Liver (tissue), 9 donors: ENCODE results near the gene SYDE2. TPM values are rescaled to one million over a fixed set of nuclear protein-coding genes. Genes with fewer than 3 reads are reported as not detected.

Source experiments
- DNase-seq: peaks from one replicate; pipeline ENCODE4 v3.0.0-alpha.2; 2017; ENCODE audit warnings: low spot score
- H3K27ac ChIP-seq, 2 donors: one replicate each; pipeline ENCODE4 v1.7.0; 2013; ENCODE audit warnings: inconsistent platforms in 2 of 2, low read length in 2 of 2, control low read depth in 1 of 2, low read depth in 1 of 2, mild to moderate bottlenecking in 1 of 2
- H3K27me3 ChIP-seq, 4 donors: one replicate each; pipeline versions ENCODE4 v1.6.1 to v1.7.0; 2013; ENCODE audit warnings: low read length in 3 of 4, inconsistent platforms in 1 of 4, mild to moderate bottlenecking in 1 of 4, moderate library complexity in 1 of 4; ENCODE audit not compliant: control insufficient read depth in 4 of 4, insufficient read depth in 4 of 4
- H3K36me3 ChIP-seq, 4 donors: one replicate each; pipeline versions ENCODE4 v1.6.1 to v1.7.0; 2013; ENCODE audit warnings: low read length in 3 of 4, mild to moderate bottlenecking in 3 of 4, low read depth in 1 of 4, moderate library complexity in 1 of 4; ENCODE audit not compliant: control insufficient read depth in 4 of 4, insufficient read depth in 3 of 4
- H3K4me1 ChIP-seq, 4 donors: one replicate each; pipeline versions ENCODE4 v1.6.1 to v1.7.0; 2013; ENCODE audit warnings: low read length in 3 of 4, mild to moderate bottlenecking in 3 of 4, moderate library complexity in 1 of 4; ENCODE audit not compliant: control insufficient read depth in 4 of 4, insufficient read depth in 4 of 4
- H3K4me3 ChIP-seq, 3 donors: one replicate each; pipeline versions ENCODE4 v1.6.1 to v1.7.0; 2013; ENCODE audit warnings: low read length in 3 of 3, control low read depth in 1 of 3, low read depth in 1 of 3, mild to moderate bottlenecking in 1 of 3
- H3K9ac ChIP-seq, 2 donors: one replicate each; pipeline ENCODE4 v1.7.0; 2013; ENCODE audit warnings: low read length in 2 of 2, mild to moderate bottlenecking in 2 of 2, moderate library complexity in 2 of 2, control low read depth in 1 of 2, low read depth in 1 of 2
- H3K9me3 ChIP-seq, 4 donors: one replicate each; pipeline versions ENCODE4 v1.6.1 to v1.7.0; 2013; ENCODE audit warnings: low read length in 3 of 4; ENCODE audit not compliant: control insufficient read depth in 4 of 4
- ATF3 ChIP-seq: IDR thresholded peaks from 2 replicates; pipeline ENCODE4 v1.6.1; 2016; ENCODE audit warnings: antibody characterized with exemption
- CTCF ChIP-seq: fragments of 150-350 bp; IDR thresholded peaks from 2 replicates; pipeline ENCODE4 v1.5.1; 2017; ENCODE audit warnings: improper control_type of control experiment, low read depth, low read length; ENCODE audit not compliant: missing input control
- EGR1 ChIP-seq, 2 donors: IDR thresholded peaks; 2 replicates each; pipeline ENCODE4 v1.6.1; 2016 to 2018; ENCODE audit warnings: antibody characterized with exemption in 2 of 2, low read depth in 2 of 2
- FOXA1 ChIP-seq: IDR thresholded peaks from 2 replicates; pipeline ENCODE4 v1.6.1; 2016; ENCODE audit warnings: antibody characterized with exemption
- FOXA2 ChIP-seq: IDR thresholded peaks from 2 replicates; pipeline ENCODE4 v1.6.1; 2016; ENCODE audit warnings: antibody characterized with exemption
- GABPA ChIP-seq, 2 donors: IDR thresholded peaks in 1 of 2; conservative IDR thresholded peaks in 1 of 2; 2 replicates each; pipeline ENCODE4 v1.6.1; 2016; ENCODE audit warnings: antibody characterized with exemption in 2 of 2, mild to moderate bottlenecking in 1 of 2, moderate library complexity in 1 of 2
- HNF4A ChIP-seq, 2 donors: conservative IDR thresholded peaks; 2 replicates each; pipeline ENCODE4 v1.6.1; 2016; ENCODE audit warnings: antibody characterized with exemption in 2 of 2, mild to moderate bottlenecking in 2 of 2
- HNF4G ChIP-seq: IDR thresholded peaks from 2 replicates; pipeline ENCODE4 v1.6.1; 2016; ENCODE audit warnings: antibody characterized with exemption
- JUND ChIP-seq, 2 donors: IDR thresholded peaks; 2 replicates each; pipeline ENCODE4 v1.6.1; 2016; ENCODE audit warnings: antibody characterized with exemption in 2 of 2
- NR2F2 ChIP-seq: IDR thresholded peaks from 2 replicates; pipeline ENCODE4 v1.6.1; 2016; ENCODE audit warnings: antibody characterized with exemption
- RAD21 ChIP-seq, 2 donors: IDR thresholded peaks; 2 replicates each; pipeline ENCODE4 v1.6.1; 2016; ENCODE audit warnings: antibody characterized with exemption in 2 of 2, mild to moderate bottlenecking in 2 of 2
- RXRA ChIP-seq, 2 donors: IDR thresholded peaks; 2 replicates each; pipeline ENCODE4 v1.6.1; 2017 to 2018; ENCODE audit warnings: antibody characterized with exemption in 2 of 2, mild to moderate bottlenecking in 1 of 2
- SP1 ChIP-seq: IDR thresholded peaks from 2 replicates; pipeline ENCODE4 v1.6.1; 2018; ENCODE audit warnings: antibody characterized with exemption, mild to moderate bottlenecking
- WGBS: extraction: QIAGEN DNeasy Blood & Tissue Kit; methylation state at CpG from one replicate; pipeline ENCODE4 v1.1.7; 2013; 5-methylcytosine and 5-hydroxymethylcytosine counted together
- polyA plus RNA-seq, 2 donors: library from polyadenylated mRNA; stranded (reverse) in 1 of 2; unstranded in 1 of 2; fragments of 200-250 nt in 1 of 2; fragments of >200 nt in 1 of 2; fragmentation: Nextera tagmentation in 1 of 2; extraction: Ambion mirVana in 1 of 2; gene quantifications; one replicate each; pipeline versions ENCODE4 v1.2.1 to v1.2.3, GENCODE V29; 2013 to 2015
- total RNA-seq, 2 donors: library from RNA; depleted of rRNA; stranded (reverse); fragments of >200 nt; gene quantifications; one replicate each; pipeline ENCODE4 v1.2.3, GENCODE V29; 2014
- TF ChIP-seq, protein P1 (sequence below): IDR thresholded peaks from 2 replicates; pipeline ENCODE4 v1.6.1; 2016; ENCODE audit warnings: antibody characterized with exemption, mild to moderate bottlenecking
- TF ChIP-seq, protein P2 (sequence below): IDR thresholded peaks from 2 replicates; pipeline ENCODE4 v1.6.1; 2016; ENCODE audit warnings: antibody characterized with exemption
- donor health status: healthy.
- donor health status: healthy.
- donor health status: healthy.
- donor health status: healthy.
- donor health status: healthy.

Gene SYDE2
- total and polyA plus RNA-seq, 4 donors, result 1.3 to 11.5 (median 3.7) TPM

DNA sequence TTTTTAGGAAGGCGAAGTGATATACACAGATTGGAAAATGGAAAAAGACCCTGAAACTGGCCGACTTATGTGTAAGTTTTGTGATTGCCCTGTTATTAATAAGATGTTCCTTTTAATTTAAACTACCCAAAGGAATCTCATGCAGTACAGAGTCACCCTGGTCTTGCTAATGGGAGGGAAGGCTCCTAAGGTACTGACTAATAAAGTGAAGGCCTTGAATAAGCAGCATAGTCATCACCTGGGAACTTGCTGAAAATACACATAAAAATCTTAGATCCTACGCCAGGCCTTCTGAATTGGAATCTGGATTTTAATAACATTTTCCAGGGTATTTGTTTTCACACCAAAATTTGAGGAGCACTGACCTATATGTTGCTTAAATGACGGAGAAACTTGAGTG is 79.1 kb downstream of the SYDE2 start:
- DNase-seq, result no peak
- Histone ChIP-seq H3K36me3 (no peaks in the 10 kb centered on the region), H3K27me3 (no peaks in the 10 kb centered on the region), H3K27ac (no peak overlapping the region), H3K9me3 (no peaks in the 10 kb centered on the region), H3K4me3 (no peak overlapping the region), H3K4me1 (peaks cover 0 to 14% (median 9%) of the 10 kb centered on the region in 4 donors), H3K9ac (no peak overlapping the region)
- WGBS, result 97% methylated on average over 4 of the region's 4 CpGs
- TF ChIP-seq, protein P1, sequence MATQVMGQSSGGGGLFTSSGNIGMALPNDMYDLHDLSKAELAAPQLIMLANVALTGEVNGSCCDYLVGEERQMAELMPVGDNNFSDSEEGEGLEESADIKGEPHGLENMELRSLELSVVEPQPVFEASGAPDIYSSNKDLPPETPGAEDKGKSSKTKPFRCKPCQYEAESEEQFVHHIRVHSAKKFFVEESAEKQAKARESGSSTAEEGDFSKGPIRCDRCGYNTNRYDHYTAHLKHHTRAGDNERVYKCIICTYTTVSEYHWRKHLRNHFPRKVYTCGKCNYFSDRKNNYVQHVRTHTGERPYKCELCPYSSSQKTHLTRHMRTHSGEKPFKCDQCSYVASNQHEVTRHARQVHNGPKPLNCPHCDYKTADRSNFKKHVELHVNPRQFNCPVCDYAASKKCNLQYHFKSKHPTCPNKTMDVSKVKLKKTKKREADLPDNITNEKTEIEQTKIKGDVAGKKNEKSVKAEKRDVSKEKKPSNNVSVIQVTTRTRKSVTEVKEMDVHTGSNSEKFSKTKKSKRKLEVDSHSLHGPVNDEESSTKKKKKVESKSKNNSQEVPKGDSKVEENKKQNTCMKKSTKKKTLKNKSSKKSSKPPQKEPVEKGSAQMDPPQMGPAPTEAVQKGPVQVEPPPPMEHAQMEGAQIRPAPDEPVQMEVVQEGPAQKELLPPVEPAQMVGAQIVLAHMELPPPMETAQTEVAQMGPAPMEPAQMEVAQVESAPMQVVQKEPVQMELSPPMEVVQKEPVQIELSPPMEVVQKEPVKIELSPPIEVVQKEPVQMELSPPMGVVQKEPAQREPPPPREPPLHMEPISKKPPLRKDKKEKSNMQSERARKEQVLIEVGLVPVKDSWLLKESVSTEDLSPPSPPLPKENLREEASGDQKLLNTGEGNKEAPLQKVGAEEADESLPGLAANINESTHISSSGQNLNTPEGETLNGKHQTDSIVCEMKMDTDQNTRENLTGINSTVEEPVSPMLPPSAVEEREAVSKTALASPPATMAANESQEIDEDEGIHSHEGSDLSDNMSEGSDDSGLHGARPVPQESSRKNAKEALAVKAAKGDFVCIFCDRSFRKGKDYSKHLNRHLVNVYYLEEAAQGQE, result no peak
- TF ChIP-seq EGR1 (IDR thresholded peaks at IDR 0.05; ENCODE audit: low read depth in 2 of 2), result no peak
- no peak for TF ChIP-seq NR2F2
- TF ChIP-seq RAD21 (IDR thresholded peaks at IDR 0.05), result no peak
- no peak for TF ChIP-seq ATF3
- TF ChIP-seq SP1, result no peak
- TF ChIP-seq, protein P2, sequence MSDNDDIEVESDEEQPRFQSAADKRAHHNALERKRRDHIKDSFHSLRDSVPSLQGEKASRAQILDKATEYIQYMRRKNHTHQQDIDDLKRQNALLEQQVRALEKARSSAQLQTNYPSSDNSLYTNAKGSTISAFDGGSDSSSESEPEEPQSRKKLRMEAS, result no peak

- no peak overlapping the region for H3K27ac ChIP-seq
- no peaks in the 10 kb centered on the region for H3K4me1 ChIP-seq
- DNase-seq, result no peak
- H3K9ac ChIP-seq, result no peak overlapping the region
- H3K27me3 ChIP-seq, result no peaks in the 10 kb centered on the region
- WGBS, result 96% methylated on average over 1 of the region's 1 CpG
- TF ChIP-seq RAD21 (IDR thresholded peaks at IDR 0.05), result no peak
- TF ChIP-seq HNF4A (conservative IDR thresholded peaks at IDR 0.05), result no peak
- TF ChIP-seq NR2F2, result no peak
- TF ChIP-seq GABPA (IDR thresholded peaks at IDR 0.05 in 1 of 2, conservative IDR thresholded peaks at IDR 0.05 in 1 of 2), result no peak
- no peak for TF ChIP-seq HNF4G
- TF ChIP-seq JUND (IDR thresholded peaks at IDR 0.05), result no peak
- TF ChIP-seq CTCF, result no peak
- no peak for TF ChIP-seq FOXA2
- TF ChIP-seq, protein P2, result no peak
- no peak for TF ChIP-seq EGR1 (IDR thresholded peaks at IDR 0.05; ENCODE audit: low read depth in 2 of 2)
- TF ChIP-seq FOXA1, result no peak
- TF ChIP-seq RXRA (IDR thresholded peaks at IDR 0.05), result no peak
- TF ChIP-seq SP1, result no peak
- H3K4me3 ChIP-seq, result no peak overlapping the region
- no peaks in the 10 kb centered on the region for H3K36me3 ChIP-seq
- no peaks in the 10 kb centered on the region for H3K9me3 ChIP-seq
Observed at GRCh38 chr1:85118751-85119150, 82.1 kb downstream of the SYDE2 start.
